HepG2 (cell line): ENCODE results near the gene ADAMTS13. TPM values are rescaled to one million over a fixed set of nuclear protein-coding genes. Genes with fewer than 3 reads are reported as not detected.

ENCODE experiments used
- ATAC-seq: fragments of 200-7000 bp; cut with Tn5 transposase; 3 replicates; pipeline ENCODE4 v1.9.1; 2020; ENCODE audit warnings: mild to moderate bottlenecking, moderate library complexity
- BruUV-seq: library from RNA; stranded (reverse); fragments of 400-500 nt; replicated peaks from 2 replicates; lab custom pipeline; 2021; lab: Mats Ljungman, UMichigan
- CTCF ChIA-PET: fragments of 300-600 bp; formaldehyde crosslinking; extraction: SDS; loops from one replicate; lab custom pipeline; 2021; ENCODE audit warnings: low total read pairs, inconsistent platforms, low intra/inter-chr PET ratio; lab: Yijun Ruan, JAX
- POLR2A ChIA-PET: fragments of 350-600 bp; sonication (Branson Sonifier 250); formaldehyde crosslinking; loops from one replicate; lab custom pipeline; 2020; ENCODE audit warnings: antibody characterized with exemption, inconsistent platforms; lab: Yijun Ruan, JAX
- DNase-seq: peaks from one replicate; pipeline ENCODE4 v3.0.0-alpha.2; 2015; ENCODE audit warnings: low spot score
- FAIRE-seq: peaks from 3 replicates; lab custom pipeline; 2011; peaks lifted over from hg19 to GRCh38; lab: Jason Lieb, UNC
- H2AFZ ChIP-seq: one replicate; pipeline ENCODE4 v1.6.1; 2011; ENCODE audit warnings: low read length, inconsistent platforms
- H3K27ac ChIP-seq: fragments of 300-600 bp; 3 replicates; pipeline ENCODE4 v1.8.0; 2011; ENCODE audit warnings: mixed run types, mild to moderate bottlenecking, mixed read lengths, low read length, inconsistent platforms; ENCODE audit not compliant: insufficient read depth; ENCODE audit errors: extremely low read length
- H3K27me3 ChIP-seq, 2 experiments: fragments of 200-600 bp in 1 of 2; 2 replicates in 1 of 2; 3 replicates in 1 of 2; pipeline versions ENCODE4 v1.6.0 to v1.8.0; 2011; ENCODE audit warnings: low read length in 2 of 2, mild to moderate bottlenecking in 2 of 2, moderate library complexity in 2 of 2, inconsistent platforms in 1 of 2; ENCODE audit not compliant: insufficient read depth in 2 of 2, control insufficient read depth in 1 of 2
- H3K36me3 ChIP-seq, 2 experiments: fragments of 200-600 bp in 1 of 2; replicated peaks in 1 of 2; 2 replicates in 1 of 2; 3 replicates in 1 of 2; pipeline versions ENCODE4 v1.5.1 to v1.8.0; 2011; ENCODE audit warnings: low read length in 2 of 2, inconsistent platforms in 1 of 2; ENCODE audit not compliant: insufficient read depth in 2 of 2, control insufficient read depth in 1 of 2
- H3K4me1 ChIP-seq: 2 replicates; pipeline ENCODE4 v1.5.1; 2012; ENCODE audit warnings: low read length, inconsistent platforms; ENCODE audit not compliant: insufficient read depth
- H3K4me2 ChIP-seq: 2 replicates; pipeline ENCODE4 v1.6.0; 2011; ENCODE audit warnings: low read depth, low read length, inconsistent platforms
- H3K4me3 ChIP-seq, 3 experiments: fragments of 200-600 bp in 1 of 3; sonication (generic), shearing (Covaris generic) in 1 of 3; replicated peaks in 1 of 3; 2 replicates each; pipeline ENCODE4 v1.5.1; 2011 to 2016; ENCODE audit warnings: low read length in 3 of 3, inconsistent platforms in 2 of 3, low read depth in 2 of 3, mild to moderate bottlenecking in 2 of 3, control low read depth in 1 of 3, mixed read lengths in 1 of 3; ENCODE audit not compliant: insufficient read depth in 1 of 3
- H3K79me2 ChIP-seq: one replicate; pipeline ENCODE4 v1.6.1; 2011; ENCODE audit warnings: low read length, inconsistent platforms; ENCODE audit not compliant: insufficient read depth
- H3K9ac ChIP-seq: 2 replicates; pipeline ENCODE4 v1.6.0; 2011; ENCODE audit warnings: mild to moderate bottlenecking, low read depth, low read length, inconsistent platforms; ENCODE audit not compliant: insufficient read depth
- H3K9me3 ChIP-seq: 2 replicates; pipeline ENCODE4 v1.5.1; 2012; ENCODE audit warnings: mild to moderate bottlenecking, low read length
- H4K20me1 ChIP-seq: 2 replicates; pipeline ENCODE4 v1.6.0; 2011; ENCODE audit warnings: inconsistent platforms, mild to moderate bottlenecking, low read length, moderate library complexity; ENCODE audit not compliant: insufficient read depth
- DBP ChIP-seq: sonication (generic); formaldehyde crosslinking; IDR thresholded peaks from 2 replicates; pipeline ENCODE4 v1.4.0; 2020; ENCODE audit warnings: missing genetic modification reagents; ENCODE audit errors: not compliant biosample characterization
- FIP1L1 ChIP-seq: fragments of 200-400 bp; formaldehyde crosslinking; IDR thresholded peaks from 2 replicates; pipeline ENCODE4 v1.6.1; 2018; ENCODE audit warnings: low read depth, mild to moderate bottlenecking, low read length, moderate library complexity, borderline replicate concordance; ENCODE audit not compliant: insufficient read depth
- IKZF4 ChIP-seq: sonication (generic); formaldehyde crosslinking; IDR thresholded peaks from 2 replicates; pipeline ENCODE4 v1.5.1; 2020; ENCODE audit warnings: borderline replicate concordance, mild to moderate bottlenecking, low read depth, missing genetic modification reagents; ENCODE audit errors: not compliant biosample characterization
- KLF6 ChIP-seq: IDR thresholded peaks from 2 replicates; pipeline ENCODE4 v1.8.0; 2016; ENCODE audit warnings: missing biosample characterization, missing genetic modification reagents
- MAFF ChIP-seq: IDR thresholded peaks from 2 replicates; pipeline ENCODE4 v1.6.1; 2011; ENCODE audit warnings: low read depth, low read length, improper control_type of control experiment
- MAZ ChIP-seq, 2 experiments: sonication (generic) in 1 of 2; formaldehyde crosslinking in 1 of 2; IDR thresholded peaks; 2 replicates each; pipeline versions ENCODE4 v1.5.0 to v1.6.1; 2012 to 2020; ENCODE audit warnings: low read depth in 2 of 2, mild to moderate bottlenecking in 2 of 2, borderline replicate concordance in 1 of 2, improper control_type of control experiment in 1 of 2, low read length in 1 of 2, missing genetic modification reagents in 1 of 2, moderate library complexity in 1 of 2
- SCMH1 ChIP-seq: sonication (generic); formaldehyde crosslinking; IDR thresholded peaks from 2 replicates; pipeline ENCODE4 v1.9.0; 2021; ENCODE audit warnings: missing genetic modification reagents, mild to moderate bottlenecking, borderline replicate concordance
- SOX13 ChIP-seq, 3 experiments: fragments of 450-650 bp in 1 of 3; sonication (generic) in 1 of 3; formaldehyde crosslinking in 1 of 3; IDR thresholded peaks in 2 of 3; conservative IDR thresholded peaks in 1 of 3; 2 replicates each; pipeline versions ENCODE4 v1.5.0 to v1.6.1; 2016 to 2020; ENCODE audit warnings: antibody characterized with exemption in 1 of 3, mild to moderate bottlenecking in 1 of 3, missing compliant biosample characterization in 1 of 3, missing genetic modification reagents in 1 of 3, moderate library complexity in 1 of 3
- TEAD2 ChIP-seq: sonication (generic); formaldehyde crosslinking; IDR thresholded peaks from 2 replicates; pipeline ENCODE4 v1.9.0; 2021; ENCODE audit warnings: missing genetic modification reagents
- ZBTB3 ChIP-seq: sonication (generic); formaldehyde crosslinking; IDR thresholded peaks from 2 replicates; pipeline ENCODE4 v1.4.0; 2020; ENCODE audit warnings: low read depth, mild to moderate bottlenecking, moderate library complexity, missing genetic modification reagents, borderline replicate concordance
- ZGPAT ChIP-seq: IDR thresholded peaks from 2 replicates; pipeline ENCODE4 v1.6.1; 2016; ENCODE audit warnings: mild to moderate bottlenecking
- ZMYM4 ChIP-seq: sonication (generic); formaldehyde crosslinking; IDR thresholded peaks from 2 replicates; pipeline ENCODE4 v1.8.1; 2023; ENCODE audit warnings: mild to moderate bottlenecking, missing genetic modification reagents
- ZNF224 ChIP-seq: sonication (generic); formaldehyde crosslinking; IDR thresholded peaks from 2 replicates; pipeline ENCODE4 v1.5.0; 2020; ENCODE audit warnings: mild to moderate bottlenecking, missing genetic modification reagents
- ZNF280B ChIP-seq: sonication (generic); formaldehyde crosslinking; IDR thresholded peaks from 2 replicates; pipeline ENCODE4 v1.5.0; 2020; ENCODE audit warnings: missing genetic modification reagents, mild to moderate bottlenecking, borderline replicate concordance
- ZNF451 ChIP-seq: sonication (generic); formaldehyde crosslinking; IDR thresholded peaks from 2 replicates; pipeline ENCODE4 v1.5.0; 2020; ENCODE audit warnings: mild to moderate bottlenecking, missing genetic modification reagents
- ZNF556 ChIP-seq: sonication (generic); formaldehyde crosslinking; IDR thresholded peaks from 2 replicates; pipeline ENCODE4 v1.4.0; 2020; ENCODE audit warnings: mild to moderate bottlenecking, missing genetic modification reagents, borderline replicate concordance
- ZNF83 ChIP-seq: sonication (generic); formaldehyde crosslinking; IDR thresholded peaks from 2 replicates; pipeline ENCODE4 v1.4.0; 2020; ENCODE audit warnings: missing genetic modification reagents, mild to moderate bottlenecking, borderline replicate concordance
- WGBS: methylation state at CpG from one replicate; pipeline ENCODE4 v1.1.6; 2017; ENCODE audit warnings: low lambda C conversion rate; 5-methylcytosine and 5-hydroxymethylcytosine counted together
- in situ Hi-C: cut with HindIII; loops from 2 replicates; pipeline ENCODE4 v1.10.0; 2017; ENCODE audit warnings: low pct_unique_long_range_greater_than_20kb; ENCODE audit not compliant: extremely low pct_ligation_motif_present
- intact Hi-C: fragments of 100-400 bp; cut with micrococcal nuclease; formaldehyde crosslinking; loops from one replicate; pipeline ENCODE4 v1.10.0; 2022; ENCODE audit not compliant: unreplicated experiment
- polyA plus RNA-seq, 8 experiments: library from polyadenylated mRNA; depleted of rRNA in 3 of 8; stranded (reverse) in 7 of 8; unstranded in 1 of 8; fragments of >200 nt; fragmentation: Illumina TruSeq in 4 of 8; extraction: Trizol in 4 of 8; gene quantifications; 2 replicates each; pipeline versions ENCODE4 v1.2.1 to v1.2.3, GENCODE V29; 2011 to 2016; ENCODE audit warnings: low read depth in 4 of 8, missing spikeins in 1 of 8, mixed read lengths in 1 of 8; ENCODE audit not compliant: insufficient read depth in 1 of 8
- total RNA-seq, 5 experiments: library from RNA; depleted of rRNA; stranded (reverse); fragments of >200 nt; fragmentation: Illumina TruSeq; extraction: Trizol; gene quantifications; 2 replicates each; pipeline ENCODE4 v1.2.3, GENCODE V29; 2016; ENCODE audit warnings: low read depth in 1 of 5

Gene ADAMTS13
- total and polyA plus RNA-seq, 2 of the 13 experiments (the other 11 are each of a cell fraction or from before 2014, with no cell fraction given), result 0.91 to 4.5 TPM

GRCh38 chr9:133417541-133418461 lies 4.4 kb upstream of the ADAMTS13 start, which contains the start of gene REXO4:
Gene REXO4 (minus strand): TSS chr9:133418010. CDS start chr9:133417844, 166 bp downstream.
- H4K20me1 ChIP-seq, result no peaks in the 10 kb centered on the region
- peak within 1 kb of the TSS; percentile 71 to 89 (median 84) for H3K4me3 ChIP-seq
- peak within 1 kb of the TSS; percentile 86 for H3K4me2 ChIP-seq
- in situ Hi-C loops, result no loop called here
- H3K4me1 ChIP-seq, result peaks cover 70% of the 10 kb centered on the region
- peak; percentile 88 for DNase-seq
- FAIRE-seq, result peak; percentile 71
- ChIA-PET CTCF (no interaction called here), POLR2A (interaction anchor here (1.3 to 2.9 kb wide), 5 partner anchors 20 to 70 kb away, joined by 3 to 19 read pairs (median 4); partner anchors contain the start of genes CACFD1, MED22, RPL7A and SLC2A6)
- H3K27me3 ChIP-seq, result no peaks in the 10 kb centered on the region; a peak in 1 of 5 replicates
- WGBS, result under 1% methylated on average over 49 of the region's 75 CpGs
- intact Hi-C loops, result no loop called here
- TSS peak; percentile 79 for BruUV-seq
- no peak within 1 kb of the TSS for H2AFZ ChIP-seq
- H3K27ac ChIP-seq, result peak within 1 kb of the TSS; percentile 95
- H3K9ac ChIP-seq, result peak within 1 kb of the TSS; percentile 88
- H3K36me3 ChIP-seq, result peaks cover 11 to 29% of the 10 kb centered on the region in 2 experiments; a peak in 4 of 5 replicates
- peak; percentile 87 for ATAC-seq
- peaks cover 36% of the 10 kb centered on the region for H3K79me2 ChIP-seq
- no peaks in the 10 kb centered on the region for H3K9me3 ChIP-seq
- TF ChIP-seq ZGPAT (peak; percentile 97), ZBTB3 (CRISPR knock-in tag) (peak; percentile 48; the same call in 1 of the 2 replicates), ZNF83 (CRISPR knock-in tag) (no peak), ZNF556 (peak; percentile 94; the same call in 1 of the 2 replicates), SCMH1 (CRISPR knock-in tag) (no peak), ZNF451 (CRISPR knock-in tag) (peak; percentile 47; the same call in 1 of the 2 replicates), ZNF224 (CRISPR knock-in tag) (no peak), MAFF (no peak), IKZF4 (no peak), KLF6 (peak; percentile 55; the same call in 1 of the 2 replicates), FIP1L1 (no peak; the same call in 1 of the 2 replicates), TEAD2 (CRISPR knock-in tag) (no peak), MAZ (IDR thresholded peaks at IDR 0.05; ENCODE audit: borderline replicate concordance, low read depth, low read length) (peak; percentile 92; the same call in 1 of the 2 replicates), MAZ (CRISPR knock-in tag; IDR thresholded peaks at IDR 0.05; ENCODE audit: low read depth) (peak; percentile 95), DBP (CRISPR knock-in tag) (no peak), SOX13 (IDR thresholded peaks at IDR 0.05) (no peak), SOX13 (CRISPR knock-in tag; conservative IDR thresholded peaks at IDR 0.05 in 1 of 2, IDR thresholded peaks at IDR 0.05 in 1 of 2) (peak in 1 of 2 experiments; percentile 63; a peak in 1 of 4 replicates), ZMYM4 (peak; percentile 88), ZNF280B (CRISPR knock-in tag) (peak; percentile 59; the same call in 1 of the 2 replicates)
